Spinal cord (tissue), 10 donors: Measurements from ENCODE around the gene PSMB9. TPM values are rescaled to one million over a fixed set of nuclear protein-coding genes. Genes with fewer than 3 reads are reported as not detected.
A peak's percentile ranks its signal among the peaks of the same experiment; 100 is the strongest.

Experiments
- DNase-seq, 6 donors: peaks; one replicate each; pipeline versions ENCODE4 v3.0.0 to v3.0.0-alpha.2; 2013 to 2015; ENCODE audit warnings: low spot score in 6 of 6, low read depth in 4 of 6
- H3K27ac ChIP-seq: one replicate; pipeline ENCODE4 v1.5.1; 2013; ENCODE audit warnings: low read depth, low read length, control low read depth
- H3K27me3 ChIP-seq: one replicate; pipeline ENCODE4 v1.6.1; 2013; ENCODE audit warnings: low read length; ENCODE audit not compliant: control insufficient read depth, insufficient read depth
- H3K36me3 ChIP-seq: one replicate; pipeline ENCODE4 v1.6.1; 2013; ENCODE audit warnings: low read length; ENCODE audit not compliant: control insufficient read depth, insufficient read depth
- H3K4me1 ChIP-seq: one replicate; pipeline ENCODE4 v1.6.1; 2013; ENCODE audit warnings: low read length; ENCODE audit not compliant: control insufficient read depth, insufficient read depth
- H3K4me3 ChIP-seq: one replicate; pipeline ENCODE4 v1.5.1; 2013; ENCODE audit warnings: low read depth, low read length, control low read depth
- H3K9me3 ChIP-seq: one replicate; pipeline ENCODE4 v1.6.1; 2013; ENCODE audit warnings: low read length; ENCODE audit not compliant: control insufficient read depth, insufficient read depth
- WGBS: methylation state at CpG from one replicate; pipeline ENCODE4 v1.1.5; 2013; ENCODE audit warnings: missing lambda C conversion rate; ENCODE audit not compliant: insufficient coverage; 5-methylcytosine and 5-hydroxymethylcytosine counted together
- polyA plus RNA-seq, 2 donors: library from polyadenylated mRNA; unstranded; fragments of 120-200 nt; gene quantifications; one replicate each; pipeline ENCODE4 v1.2.1, GENCODE V29; 2013; ENCODE audit not compliant: insufficient read length in 2 of 2
- total RNA-seq, 2 donors: library from RNA; depleted of rRNA in 1 of 2; stranded (reverse); fragments of 120-200 nt in 1 of 2; fragments of >200 nt in 1 of 2; gene quantifications; one replicate each; pipeline versions ENCODE4 v1.2.3 to v1.2.4, GENCODE V29; 2013 to 2014
- donor health status: healthy.

The PSMB9 gene
- total and polyA plus RNA-seq, 4 donors, result 6.1 to 9.0 (median 8.7) TPM

- Histone ChIP-seq H3K4me1 (peaks cover 30% of the 10 kb centered on the region), H3K4me3 (no peak overlapping the region), H3K27me3 (peaks cover 39% of the 10 kb centered on the region), H3K36me3 (peaks cover 4% of the 10 kb centered on the region), H3K9me3 (no peaks in the 10 kb centered on the region), H3K27ac (no peak overlapping the region)
- WGBS, result 97% methylated on average over 3 of the region's 8 CpGs
- DNase-seq, result no peak
These were observed 1.6 kb downstream of the PSMB9 start for GRCh38 chr6:32855467-32856174.

GRCh38 chr6:32857156-32857891, 3.3 kb downstream of the PSMB9 start:
- no peaks in the 10 kb centered on the region for H3K36me3 ChIP-seq
- H3K9me3 ChIP-seq, result no peaks in the 10 kb centered on the region
- H3K4me1 ChIP-seq, result peaks cover 25% of the 10 kb centered on the region
- peaks cover 38% of the 10 kb centered on the region for H3K27me3 ChIP-seq
- H3K4me3 ChIP-seq, result no peak overlapping the region
- H3K27ac ChIP-seq, result no peak overlapping the region
- WGBS, result 89% methylated on average over 9 of the region's 14 CpGs
- DNase-seq, result no peak

GRCh38 chr6:32858194-32858593, 4.2 kb downstream of the PSMB9 start:
- no peak for DNase-seq
- no peak overlapping the region for H3K4me3 ChIP-seq
- WGBS, result 86% methylated on average over 5 of the region's 5 CpGs

GRCh38 chr6:32860674-32861073, 6.7 kb downstream of the PSMB9 start:
- no peaks in the 10 kb centered on the region for H3K4me1 ChIP-seq
- WGBS, result no CpG with 5 or more reads among the region's 1 CpG
- no peaks in the 10 kb centered on the region for H3K36me3 ChIP-seq
- H3K4me3 ChIP-seq, result no peak overlapping the region
- no peak for DNase-seq
- peaks cover 24% of the 10 kb centered on the region for H3K27me3 ChIP-seq
- no peaks in the 10 kb centered on the region for H3K9me3 ChIP-seq
- H3K27ac ChIP-seq, result no peak overlapping the region

More at GRCh38 chr6:32858194-32858593, 4.2 kb downstream of the PSMB9 start:
- no peaks in the 10 kb centered on the region for H3K9me3 ChIP-seq
- no peaks in the 10 kb centered on the region for H3K36me3 ChIP-seq
- H3K27me3 ChIP-seq, result peaks cover 33% of the 10 kb centered on the region
- H3K27ac ChIP-seq, result no peak overlapping the region
- H3K4me1 ChIP-seq, result peaks cover 16% of the 10 kb centered on the region

GRCh38 chr6:32862725-32863124, 8.7 kb downstream of the PSMB9 start:
- H3K27me3 ChIP-seq, result peaks cover 31% of the 10 kb centered on the region

GRCh38 chr6:32865724-32866443, 11.9 kb downstream of the PSMB9 start:
- no peak for DNase-seq
- no peaks in the 10 kb centered on the region for H3K36me3 ChIP-seq
- H3K4me1 ChIP-seq, result no peaks in the 10 kb centered on the region
- H3K9me3 ChIP-seq, result no peaks in the 10 kb centered on the region
- no peak overlapping the region for H3K4me3 ChIP-seq
- peaks cover 40% of the 10 kb centered on the region for H3K27me3 ChIP-seq
- no peak overlapping the region for H3K27ac ChIP-seq
- WGBS, result 75% methylated on average over 5 of the region's 10 CpGs

More at GRCh38 chr6:32862725-32863124, 8.7 kb downstream of the PSMB9 start:
- no CpG with 5 or more reads among the region's 3 CpGs for WGBS
- no peak overlapping the region for H3K27ac ChIP-seq
- H3K4me1 ChIP-seq, result no peaks in the 10 kb centered on the region
- DNase-seq, result no peak
- H3K36me3 ChIP-seq, result no peaks in the 10 kb centered on the region
- no peak overlapping the region for H3K4me3 ChIP-seq
- no peaks in the 10 kb centered on the region for H3K9me3 ChIP-seq

- H3K4me1 ChIP-seq, result no peaks in the 10 kb centered on the region
- DNase-seq, result no peak
- WGBS, result 77% methylated on average over 3 of the region's 3 CpGs
These were observed 13.1 kb downstream of the PSMB9 start for GRCh38 chr6:32867022-32867477.

GRCh38 chr6:32867554-32868256, 13.7 kb downstream of the PSMB9 start:
- Histone ChIP-seq H3K36me3 (no peaks in the 10 kb centered on the region), H3K4me3 (no peak overlapping the region), H3K27me3 (peaks cover 37% of the 10 kb centered on the region), H3K27ac (no peak overlapping the region), H3K9me3 (no peaks in the 10 kb centered on the region), H3K4me1 (no peaks in the 10 kb centered on the region)
- WGBS, result 44% methylated on average over 3 of the region's 8 CpGs
- DNase-seq, result no peak

More at GRCh38 chr6:32867022-32867477, 13.1 kb downstream of the PSMB9 start:
- Histone ChIP-seq H3K36me3 (no peaks in the 10 kb centered on the region), H3K4me3 (no peak overlapping the region), H3K27ac (no peak overlapping the region), H3K27me3 (peaks cover 37% of the 10 kb centered on the region), H3K9me3 (no peaks in the 10 kb centered on the region)

GRCh38 chr6:32868257-32868788, 14.3 kb downstream of the PSMB9 start:
- WGBS, result 0% methylated on average over 1 of the region's 5 CpGs
- peaks cover 37% of the 10 kb centered on the region for H3K27me3 ChIP-seq
- no peaks in the 10 kb centered on the region for H3K4me1 ChIP-seq
- no peak overlapping the region for H3K4me3 ChIP-seq
- no peaks in the 10 kb centered on the region for H3K36me3 ChIP-seq
- DNase-seq, result peak in 5 of 6 donors; percentile 77 to 94 (median 79)
- no peak overlapping the region for H3K27ac ChIP-seq
- H3K9me3 ChIP-seq, result no peaks in the 10 kb centered on the region
